ACC112 (cell line): ENCODE measurements around the gene GRIK5.
A peak's percentile ranks its signal among the peaks of the same experiment; 100 is the strongest.
"Not testable (repeated sequence)": the region's sequence is repeated elsewhere in the genome, so short reads cannot be mapped to it uniquely, and the experiment has no call there.

Source experiments
- H2AFZ ChIP-seq: fragments of 200-600 bp; sonication (generic); one replicate; pipeline ENCODE4 v1.6.0; 2017; ENCODE audit warnings: antibody characterized with exemption, low read length; ENCODE audit not compliant: unreplicated experiment
- H3K27ac ChIP-seq: fragments of 200-600 bp; sonication (generic); 2 replicates; pipeline ENCODE4 v1.5.1; 2014; ENCODE audit warnings: low read depth, mild to moderate bottlenecking, antibody characterized with exemption, low read length, moderate library complexity
- H3K27me3 ChIP-seq: fragments of 200-600 bp; sonication (generic); 2 replicates; pipeline ENCODE4 v1.6.1; 2014; ENCODE audit warnings: mild to moderate bottlenecking, antibody characterized with exemption, low read length, moderate library complexity, mixed read lengths; ENCODE audit not compliant: insufficient read depth
- H3K36me3 ChIP-seq: fragments of 200-600 bp; sonication (generic); 2 replicates; pipeline ENCODE4 v1.6.1; 2016; ENCODE audit warnings: mild to moderate bottlenecking, antibody characterized with exemption, low read length, moderate library complexity, mixed read lengths; ENCODE audit not compliant: insufficient read depth
- H3K4me1 ChIP-seq: fragments of 200-600 bp; sonication (generic); one replicate; pipeline ENCODE4 v1.6.1; 2016; ENCODE audit warnings: low read length, mixed read lengths; ENCODE audit not compliant: insufficient read depth, unreplicated experiment, control insufficient read depth
- H3K4me3 ChIP-seq: fragments of 200-600 bp; sonication (generic); 2 replicates; pipeline ENCODE4 v1.5.1; 2014; ENCODE audit warnings: mild to moderate bottlenecking, low read depth, low read length
- H3K79me2 ChIP-seq: fragments of 200-600 bp; sonication (generic); one replicate; pipeline ENCODE4 v1.6.0; 2016; ENCODE audit warnings: low read length; ENCODE audit not compliant: control insufficient read depth, unreplicated experiment, insufficient read depth

GRIK5 gene

DNA sequence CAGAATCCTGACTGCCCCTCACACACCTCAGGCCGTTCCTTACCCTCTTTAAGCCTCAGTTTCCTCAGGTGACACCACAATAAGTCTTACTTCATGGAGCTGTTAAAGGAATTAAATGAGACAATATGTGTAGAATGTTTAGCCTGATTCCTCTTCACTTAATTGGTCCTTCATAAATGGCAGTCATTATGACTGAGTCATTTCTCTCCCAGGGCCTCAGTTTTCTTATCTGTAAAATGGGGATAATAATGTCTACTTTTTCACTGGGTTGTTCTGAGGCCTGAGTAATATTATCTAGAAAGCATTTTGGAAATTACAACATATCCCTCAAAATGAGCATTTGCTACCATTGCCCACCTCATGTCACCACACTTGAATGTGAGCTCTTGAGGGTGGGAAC lies 40.7 kb upstream of the GRIK5 start:
- Histone ChIP-seq H3K4me1 (peaks cover 35% of the 10 kb centered on the region), H3K27me3 (no peaks in the 10 kb centered on the region), H3K27ac (peak overlapping the region; percentile 97), H3K36me3 (no peaks in the 10 kb centered on the region), H3K79me2 (no peaks in the 10 kb centered on the region), H3K4me3 (no peak overlapping the region), H2AFZ (no peak overlapping the region)

DNA sequence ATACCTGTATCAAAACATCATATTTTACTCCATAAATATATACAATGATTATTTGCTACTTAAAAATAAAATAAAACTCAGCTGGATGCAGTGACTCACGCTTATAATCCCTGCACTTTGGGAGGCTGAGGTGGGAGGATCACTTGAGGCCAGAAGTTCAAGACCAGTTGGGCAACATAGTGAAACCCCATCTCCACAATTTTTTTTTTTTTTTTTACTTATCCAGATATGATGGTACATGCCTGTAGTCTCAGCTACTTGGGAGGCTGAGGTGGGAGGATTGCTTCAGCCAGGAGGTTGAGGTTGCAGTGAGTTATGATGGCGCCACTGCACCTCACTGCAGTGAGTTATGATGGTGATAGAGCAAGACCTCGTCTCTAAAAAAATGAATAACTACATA lies 39.9 kb upstream of the GRIK5 start:
- H3K36me3 ChIP-seq = no peaks in the 10 kb centered on the region
- H3K27ac ChIP-seq = no peak overlapping the region
- no peaks in the 10 kb centered on the region for H3K79me2 ChIP-seq
- peaks cover 35% of the 10 kb centered on the region for H3K4me1 ChIP-seq
- no peaks in the 10 kb centered on the region for H3K27me3 ChIP-seq
- H2AFZ ChIP-seq = no peak overlapping the region
- no peak overlapping the region for H3K4me3 ChIP-seq

DNA sequence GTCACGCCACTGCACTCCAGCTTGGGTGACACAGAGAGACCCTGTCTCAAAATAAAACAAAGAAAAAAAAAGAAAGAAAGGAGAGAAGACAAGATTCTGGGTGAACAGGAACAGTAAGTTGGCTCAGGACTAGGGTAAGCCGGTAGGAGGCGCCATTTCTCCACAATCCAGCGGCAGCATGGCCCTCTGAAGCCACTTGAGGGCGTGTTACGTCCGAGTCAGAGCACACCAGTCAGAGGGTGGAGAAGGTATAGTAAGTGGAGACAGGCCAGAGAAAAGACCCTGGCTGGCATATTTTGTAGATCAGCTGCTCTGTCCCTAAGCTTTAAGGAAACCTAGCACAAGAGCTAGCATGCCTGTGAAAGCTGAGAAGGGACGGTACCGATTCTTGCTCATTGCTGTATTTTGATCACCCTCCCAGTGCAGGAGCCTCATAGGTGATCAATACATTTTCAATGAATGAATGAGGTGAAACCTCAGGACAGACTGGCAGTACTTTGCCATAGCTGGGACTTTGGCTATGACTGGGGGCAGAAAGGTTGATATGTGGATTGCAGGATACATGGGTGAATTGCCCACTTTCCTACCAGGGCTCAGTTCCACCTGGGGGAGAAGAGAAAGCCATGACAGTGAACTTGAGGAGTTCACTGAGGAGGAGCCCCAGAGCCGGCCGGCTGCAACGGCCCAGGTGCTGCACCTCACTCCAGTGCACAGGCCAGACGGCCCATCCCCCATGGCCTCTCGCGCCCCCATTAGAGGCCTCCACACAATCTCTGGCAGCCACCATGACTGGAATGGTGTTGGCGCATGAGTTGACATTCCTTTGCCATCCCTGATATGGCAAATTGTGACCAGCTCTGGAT lies 38.8 kb upstream of the GRIK5 start:
- Histone ChIP-seq H3K4me1 (peaks cover 25% of the 10 kb centered on the region), H3K4me3 (no peak overlapping the region), H3K27ac (no peak overlapping the region), H3K36me3 (no peaks in the 10 kb centered on the region), H3K27me3 (no peaks in the 10 kb centered on the region), H2AFZ (no peak overlapping the region), H3K79me2 (no peaks in the 10 kb centered on the region)

DNA sequence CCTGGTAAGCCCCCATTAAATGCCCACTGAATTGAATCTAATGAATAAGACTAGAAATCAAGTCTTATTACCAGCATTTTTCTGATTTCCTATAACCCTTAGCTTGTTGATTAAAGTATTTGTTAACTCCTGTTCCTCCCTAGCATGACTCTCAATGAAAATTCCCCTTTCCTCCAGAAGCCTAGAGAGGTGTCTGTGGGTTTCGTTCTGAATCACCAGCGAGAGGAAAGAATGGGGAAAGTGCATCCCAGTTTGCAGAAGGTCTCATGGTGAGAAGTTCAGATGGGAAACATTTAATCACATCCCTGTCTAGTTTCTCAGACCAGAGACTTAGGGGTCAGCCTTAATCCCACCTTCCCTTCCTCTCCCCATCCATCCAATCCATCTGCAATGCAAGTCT lies 35.4 kb upstream of the GRIK5 start:
- no peaks in the 10 kb centered on the region for H3K79me2 ChIP-seq
- H3K4me3 ChIP-seq = no peak overlapping the region
- H3K27me3 ChIP-seq = no peaks in the 10 kb centered on the region
- no peak overlapping the region for H3K27ac ChIP-seq
- no peak overlapping the region for H2AFZ ChIP-seq
- no peaks in the 10 kb centered on the region for H3K4me1 ChIP-seq
- H3K36me3 ChIP-seq = no peaks in the 10 kb centered on the region

DNA sequence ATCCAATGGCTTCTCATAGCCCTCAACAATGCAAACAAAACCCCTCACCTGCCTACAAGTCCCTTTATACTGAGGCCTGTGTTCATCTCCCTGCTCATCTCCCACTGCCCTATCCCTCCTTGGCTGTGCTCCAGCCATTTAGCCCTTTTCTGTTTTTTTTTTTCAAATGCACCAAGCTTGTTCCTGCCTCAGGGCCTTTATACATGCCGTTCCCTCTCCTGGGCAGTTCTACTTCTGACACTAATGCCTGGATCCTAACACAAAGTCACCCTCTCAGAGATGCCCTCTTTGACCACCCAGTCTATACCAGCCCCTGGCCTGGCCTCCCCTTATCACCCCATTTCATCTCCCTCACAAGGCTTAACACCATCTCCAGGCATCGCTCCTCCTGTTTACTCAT lies 32.9 kb upstream of the GRIK5 start:
- Histone ChIP-seq H3K4me3 (no peak overlapping the region), H3K79me2 (no peaks in the 10 kb centered on the region), H3K27ac (no peak overlapping the region), H3K4me1 (no peaks in the 10 kb centered on the region), H2AFZ (no peak overlapping the region), H3K36me3 (no peaks in the 10 kb centered on the region), H3K27me3 (no peaks in the 10 kb centered on the region)

DNA sequence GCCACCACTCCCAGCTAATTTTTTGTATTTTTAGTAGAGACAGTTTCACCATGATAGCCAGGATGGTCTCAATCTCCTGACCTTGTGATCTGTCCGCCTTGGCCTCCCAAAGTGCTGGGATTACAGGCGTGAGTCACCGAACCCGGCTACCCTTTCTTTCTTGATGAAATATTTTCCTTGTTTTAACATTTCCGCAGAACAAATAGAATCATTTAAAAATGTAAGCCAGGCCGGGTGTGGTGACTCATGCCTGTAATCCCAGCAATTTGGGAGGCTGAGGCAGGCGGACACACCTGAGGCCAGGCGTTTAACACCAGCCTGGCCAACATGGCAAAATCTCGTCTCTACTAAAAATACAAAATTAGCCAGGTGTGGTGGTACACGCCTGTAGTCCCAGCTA lies 30.2 kb upstream of the GRIK5 start:
- H3K27ac ChIP-seq, H3K27me3 ChIP-seq, H3K36me3 ChIP-seq, H3K4me1 ChIP-seq, H3K79me2 ChIP-seq, H3K4me3 ChIP-seq, H2AFZ ChIP-seq: not testable (repeated sequence)

DNA sequence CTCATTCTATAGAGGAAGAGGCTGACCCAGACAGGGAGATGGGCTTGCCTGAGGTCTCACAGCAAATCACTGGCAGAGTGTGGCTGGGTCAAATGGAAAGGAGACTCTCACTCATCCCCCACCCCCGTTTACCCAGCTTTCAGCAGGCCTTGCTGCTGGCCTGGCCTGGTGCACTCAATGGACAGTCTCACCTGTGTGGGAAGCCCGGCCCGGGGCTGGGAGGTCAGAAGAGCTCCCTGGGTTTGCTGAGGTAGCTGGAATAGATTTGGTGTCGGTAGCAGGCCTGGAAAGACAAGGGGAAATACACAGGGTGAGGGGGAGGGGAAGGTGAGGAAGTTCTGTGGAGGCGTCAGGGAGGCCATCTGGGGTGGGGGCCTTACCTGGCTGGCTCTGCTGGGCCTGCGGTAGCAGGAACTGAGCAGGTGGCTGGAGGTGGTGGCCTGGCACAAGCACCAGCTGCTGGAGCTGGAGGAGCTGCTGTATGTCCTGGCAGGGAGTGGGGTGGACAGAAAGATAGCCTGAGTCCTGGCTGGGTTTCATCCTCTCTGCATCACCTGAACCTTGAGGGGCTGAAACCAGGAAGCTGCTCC lies 29.4 kb upstream of the GRIK5 start:
- Histone ChIP-seq H3K27me3 (no peaks in the 10 kb centered on the region), H3K36me3 (no peaks in the 10 kb centered on the region), H2AFZ (no peak overlapping the region), H3K27ac (no peak overlapping the region), H3K4me3 (no peak overlapping the region), H3K79me2 (no peaks in the 10 kb centered on the region), H3K4me1 (no peaks in the 10 kb centered on the region)

DNA sequence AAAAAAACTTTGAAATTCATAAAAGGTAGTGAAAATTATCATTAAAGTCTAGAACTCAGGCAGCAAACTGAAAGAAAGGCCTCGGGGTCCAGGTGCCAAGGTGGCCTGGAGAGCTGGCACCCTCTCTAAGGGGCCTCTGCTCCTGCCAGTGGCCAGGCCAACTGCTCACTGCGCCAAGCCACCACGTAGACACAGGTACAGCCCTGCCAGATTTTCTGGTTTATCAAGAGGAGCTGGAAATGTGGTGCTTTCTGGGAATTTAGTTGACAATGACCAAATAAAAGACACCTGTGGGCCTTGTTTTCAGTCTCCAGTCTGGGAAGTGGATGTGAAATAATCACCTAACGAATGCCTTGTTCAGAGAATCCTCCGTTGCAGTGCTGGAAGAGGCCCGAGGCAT lies 28.8 kb upstream of the GRIK5 start:
- Histone ChIP-seq H2AFZ (no peak overlapping the region), H3K4me1 (no peaks in the 10 kb centered on the region), H3K36me3 (no peaks in the 10 kb centered on the region), H3K27ac (no peak overlapping the region), H3K79me2 (no peaks in the 10 kb centered on the region), H3K4me3 (no peak overlapping the region), H3K27me3 (no peaks in the 10 kb centered on the region)

DNA sequence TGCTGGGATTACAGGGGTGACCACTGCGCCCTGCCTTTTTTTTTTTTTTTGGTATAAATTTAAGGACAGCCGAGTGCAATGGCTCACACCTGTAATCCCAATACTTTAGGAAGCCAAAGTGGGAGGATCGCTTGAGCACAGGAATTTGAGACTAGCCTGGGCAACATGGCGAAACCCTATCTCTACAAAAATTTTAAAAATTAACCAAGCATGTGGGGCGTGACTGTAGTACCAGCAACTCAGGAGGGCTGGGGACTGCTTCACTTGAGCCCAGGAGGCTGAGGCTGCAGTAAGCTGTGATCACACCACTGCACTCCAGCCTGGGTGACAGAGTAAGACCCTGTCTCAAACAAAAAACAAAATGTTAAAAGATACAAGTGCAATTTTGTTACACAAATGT lies 27.5 kb upstream of the GRIK5 start:
- H3K4me1 ChIP-seq = no peaks in the 10 kb centered on the region
- H3K36me3 ChIP-seq = no peaks in the 10 kb centered on the region
- no peaks in the 10 kb centered on the region for H3K79me2 ChIP-seq
- no peak overlapping the region for H3K4me3 ChIP-seq
- H2AFZ ChIP-seq = no peak overlapping the region
- no peaks in the 10 kb centered on the region for H3K27me3 ChIP-seq
- no peak overlapping the region for H3K27ac ChIP-seq

DNA sequence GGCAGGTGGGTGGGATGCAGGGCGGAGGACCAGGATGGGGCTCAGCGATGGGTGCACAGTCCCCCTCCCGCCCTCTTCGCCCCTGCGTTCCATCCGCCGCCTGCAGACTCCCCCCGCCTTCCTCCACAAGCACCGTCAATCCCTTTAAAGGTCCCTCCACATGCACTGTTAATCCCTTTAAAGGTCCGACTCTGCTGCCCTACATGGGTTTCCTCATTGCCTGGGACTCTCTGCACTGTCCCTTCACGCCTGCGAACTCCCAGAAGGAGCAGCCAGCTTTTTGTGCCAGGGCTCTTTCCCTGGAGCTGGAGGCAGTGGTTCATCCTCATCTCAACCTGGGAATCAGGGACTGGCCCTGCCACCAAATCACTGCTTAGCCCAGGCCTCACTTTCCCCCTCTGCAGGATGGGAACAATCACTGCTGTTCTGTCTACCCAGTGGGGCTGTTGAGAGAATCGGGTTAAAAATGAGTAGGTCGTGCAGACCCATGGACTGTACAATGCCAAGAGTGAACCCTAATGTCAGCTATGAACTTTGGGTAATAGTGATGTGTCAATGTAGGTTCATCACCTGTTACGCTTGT lies 26.3 kb upstream of the GRIK5 start:
- Histone ChIP-seq H3K4me1 (peaks cover 6% of the 10 kb centered on the region), H3K27ac (no peak overlapping the region), H3K36me3 (no peaks in the 10 kb centered on the region), H3K27me3 (no peaks in the 10 kb centered on the region), H2AFZ (no peak overlapping the region), H3K4me3 (no peak overlapping the region), H3K79me2 (no peaks in the 10 kb centered on the region)

DNA sequence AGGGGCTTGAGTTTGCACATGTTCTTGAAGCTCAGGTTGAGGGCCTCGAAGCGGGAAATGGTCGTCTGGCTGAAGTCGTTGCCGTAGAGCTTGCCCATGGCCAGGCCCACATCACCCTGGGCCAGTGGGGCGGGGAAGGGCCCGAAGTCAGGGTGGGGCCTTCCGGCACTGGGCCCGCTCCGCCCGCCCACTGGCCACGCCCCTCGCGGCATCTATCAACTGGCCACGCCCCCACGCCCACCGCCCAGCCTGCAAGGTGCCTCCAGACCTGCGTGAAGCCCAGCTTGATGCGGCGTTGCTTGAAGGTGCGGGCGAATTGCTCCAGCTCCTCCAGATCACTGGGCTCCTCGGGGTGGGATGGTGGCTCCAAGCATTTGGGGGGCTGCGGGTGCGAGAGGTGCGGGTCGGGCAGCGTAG lies 25.8 kb upstream of the GRIK5 start:
- H3K79me2 ChIP-seq = no peaks in the 10 kb centered on the region
- no peak overlapping the region for H2AFZ ChIP-seq
- no peak overlapping the region for H3K4me3 ChIP-seq
- no peaks in the 10 kb centered on the region for H3K27me3 ChIP-seq
- no peak overlapping the region for H3K27ac ChIP-seq
- no peaks in the 10 kb centered on the region for H3K36me3 ChIP-seq
- H3K4me1 ChIP-seq = peaks cover 6% of the 10 kb centered on the region
